Sigmoid colon (tissue), 7 donors: Measurements from ENCODE around the gene ATP23. TPM values are rescaled to one million over a fixed set of nuclear protein-coding genes. Genes with fewer than 3 reads are reported as not detected.

Source experiments
- DNase-seq: peaks from one replicate; pipeline ENCODE4 v3.0.0-alpha.2; 2019
- H3K27ac ChIP-seq, 4 donors: fragments of 200-600 bp; sonication (generic); one replicate each; pipeline ENCODE4 v1.5.1; 2016 to 2019; ENCODE audit warnings: mild to moderate bottlenecking in 1 of 4
- H3K27me3 ChIP-seq, 3 donors: fragments of 200-600 bp; sonication (generic); one replicate each; pipeline ENCODE4 v1.5.1; 2019; ENCODE audit warnings: mild to moderate bottlenecking in 1 of 3
- H3K36me3 ChIP-seq, 4 donors: fragments of 200-600 bp; sonication (generic); one replicate each; pipeline ENCODE4 v1.5.1; 2016 to 2019
- H3K4me1 ChIP-seq, 4 donors: fragments of 200-600 bp; sonication (generic); one replicate each; pipeline ENCODE4 v1.5.1; 2017 to 2019
- H3K4me3 ChIP-seq, 4 donors: fragments of 200-600 bp; sonication (generic); one replicate each; pipeline ENCODE4 v1.5.1; 2017 to 2019; ENCODE audit warnings: mild to moderate bottlenecking in 2 of 4, moderate library complexity in 1 of 4
- H3K9me3 ChIP-seq, 4 donors: fragments of 200-600 bp in 3 of 4; sonication (generic) in 3 of 4; one replicate each; pipeline versions ENCODE4 v1.5.1 to v1.6.1; 2013 to 2019
- CTCF ChIP-seq, 4 experiments: fragments of 450-650 bp in 3 of 4; fragments of 200-600 bp in 1 of 4; IDR thresholded peaks; one replicate each; pipeline ENCODE4 v1.5.1; 2016 to 2019; ENCODE audit warnings: antibody characterized with exemption in 4 of 4, mild to moderate bottlenecking in 3 of 4, moderate library complexity in 2 of 4
- EP300 ChIP-seq, 4 donors: sonication (generic); formaldehyde crosslinking; IDR thresholded peaks; one replicate each; pipeline ENCODE4 v1.6.1; 2017; ENCODE audit warnings: antibody characterized with exemption in 4 of 4
- POLR2A ChIP-seq, 2 donors: fragments of 450-650 bp; IDR thresholded peaks; one replicate each; pipeline ENCODE4 v1.6.1; 2016; ENCODE audit warnings: antibody characterized with exemption in 2 of 2, mild to moderate bottlenecking in 2 of 2, moderate library complexity in 2 of 2
- POLR2AphosphoS5 ChIP-seq, 4 donors: sonication (generic); formaldehyde crosslinking; IDR thresholded peaks; one replicate each; pipeline ENCODE4 v1.6.1; 2017; ENCODE audit warnings: antibody characterized with exemption in 4 of 4
- WGBS, 2 donors: extraction: QIAGEN DNeasy Blood & Tissue Kit; methylation state at CpG; one replicate each; pipeline ENCODE4 v1.1.7; 2013; 5-methylcytosine and 5-hydroxymethylcytosine counted together
- intact Hi-C: fragments of 100-400 bp; cut with DNase I; formaldehyde crosslinking; loops from one replicate; pipeline ENCODE4 v1.15.1; 2023
- polyA plus RNA-seq, 3 donors: library from polyadenylated mRNA; stranded (reverse); fragments of 200-250 nt; gene quantifications; one replicate each; pipeline ENCODE4 v1.2.3, GENCODE V29; 2013
- total RNA-seq, 4 donors: library from RNA; depleted of rRNA; stranded (reverse); fragments of >200 nt; gene quantifications; one replicate each; pipeline ENCODE4 v1.1.0, GENCODE V29; 2016
- donor health status: healthy with polysubstance abuse.
- donor health status: Bipolar disorder and iron deficiency.
- donor health status: healthy.

Gene ATP23
- total and polyA plus RNA-seq, 7 donors, result 5.3 to 43.5 (median 14.8) TPM

DNA sequence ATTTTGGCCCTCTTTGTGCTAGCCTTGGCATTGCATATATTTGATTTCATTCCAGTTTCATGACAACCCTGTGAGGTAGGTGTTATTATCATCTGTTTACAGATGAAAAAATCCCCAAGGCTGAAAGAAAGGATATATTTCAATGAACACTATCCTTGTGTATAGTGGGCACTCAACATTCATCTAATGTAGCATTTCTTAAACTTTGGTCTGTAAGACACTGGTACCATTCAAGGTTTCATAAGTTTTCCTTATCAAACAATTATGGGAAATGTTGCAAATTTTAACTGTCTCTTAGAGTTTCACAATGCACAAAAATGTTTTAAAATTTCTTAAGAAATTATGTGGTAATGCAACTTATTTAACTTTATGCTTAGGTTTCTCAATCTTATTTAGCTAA is 44.3 kb downstream of the ATP23 start:
- Histone ChIP-seq H3K4me1 (no peaks in the 10 kb centered on the region), H3K9me3 (no peaks in the 10 kb centered on the region), H3K36me3 (no peaks in the 10 kb centered on the region), H3K27ac (no peak overlapping the region), H3K4me3 (no peak overlapping the region), H3K27me3 (no peaks in the 10 kb centered on the region)
- intact Hi-C loops, result no loop called here
- TF ChIP-seq CTCF (IDR thresholded peaks at IDR 0.05), result no peak
- no peak for TF ChIP-seq POLR2AphosphoS5 (IDR thresholded peaks at IDR 0.05)
- TF ChIP-seq EP300 (IDR thresholded peaks at IDR 0.05), result no peak
- DNase-seq, result no peak

GRCh38 chr12:57989838-57990237 is 48.5 kb downstream of the ATP23 start:
- TF ChIP-seq POLR2AphosphoS5 (IDR thresholded peaks at IDR 0.05) (no peak), EP300 (IDR thresholded peaks at IDR 0.05) (no peak)
- DNase-seq, result no peak
- intact Hi-C loops, result no loop called here
- H3K36me3 ChIP-seq, result no peaks in the 10 kb centered on the region
- H3K4me3 ChIP-seq, result no peak overlapping the region
- H3K9me3 ChIP-seq, result no peaks in the 10 kb centered on the region
- H3K27ac ChIP-seq, result no peak overlapping the region
- H3K27me3 ChIP-seq, result no peaks in the 10 kb centered on the region
- no peaks in the 10 kb centered on the region for H3K4me1 ChIP-seq

- TF ChIP-seq POLR2A (IDR thresholded peaks at IDR 0.05) (no peak), CTCF (IDR thresholded peaks at IDR 0.05) (no peak), POLR2AphosphoS5 (IDR thresholded peaks at IDR 0.05) (no peak), EP300 (IDR thresholded peaks at IDR 0.05) (no peak)
- H3K4me1 ChIP-seq, result no peaks in the 10 kb centered on the region
- no peak for DNase-seq
- intact Hi-C loops, result no loop called here
- H3K27ac ChIP-seq, result no peak overlapping the region
- H3K4me3 ChIP-seq, result no peak overlapping the region
- no peaks in the 10 kb centered on the region for H3K36me3 ChIP-seq
- H3K9me3 ChIP-seq, result peaks cover 0 to 1% (median 0%) of the 10 kb centered on the region in 4 donors
- no peaks in the 10 kb centered on the region for H3K27me3 ChIP-seq
- 96 to 99% methylated on average over 6 of the region's 6 CpGs for WGBS, 2 donors
These were observed 49.0 kb downstream of the ATP23 start for GRCh38 chr12:57990241-57990883.

- peaks cover 4 to 16% (median 6%) of the 10 kb centered on the region in 4 donors for H3K9me3 ChIP-seq
- H3K27me3 ChIP-seq, result no peaks in the 10 kb centered on the region
- no peak for TF ChIP-seq POLR2A (IDR thresholded peaks at IDR 0.05)
- TF ChIP-seq CTCF (IDR thresholded peaks at IDR 0.05), result no peak
- no peak for TF ChIP-seq EP300 (IDR thresholded peaks at IDR 0.05)
- no peak for TF ChIP-seq POLR2AphosphoS5 (IDR thresholded peaks at IDR 0.05)
- H3K36me3 ChIP-seq, result no peaks in the 10 kb centered on the region
- intact Hi-C loops, result no loop called here
- H3K27ac ChIP-seq, result no peak overlapping the region
- 79 to 90% methylated on average over 2 of the region's 2 CpGs for WGBS, 2 donors
- no peak for DNase-seq
- no peak overlapping the region for H3K4me3 ChIP-seq
- H3K4me1 ChIP-seq, result no peaks in the 10 kb centered on the region
These were observed 50.6 kb downstream of the ATP23 start for GRCh38 chr12:57992001-57992400.

DNA sequence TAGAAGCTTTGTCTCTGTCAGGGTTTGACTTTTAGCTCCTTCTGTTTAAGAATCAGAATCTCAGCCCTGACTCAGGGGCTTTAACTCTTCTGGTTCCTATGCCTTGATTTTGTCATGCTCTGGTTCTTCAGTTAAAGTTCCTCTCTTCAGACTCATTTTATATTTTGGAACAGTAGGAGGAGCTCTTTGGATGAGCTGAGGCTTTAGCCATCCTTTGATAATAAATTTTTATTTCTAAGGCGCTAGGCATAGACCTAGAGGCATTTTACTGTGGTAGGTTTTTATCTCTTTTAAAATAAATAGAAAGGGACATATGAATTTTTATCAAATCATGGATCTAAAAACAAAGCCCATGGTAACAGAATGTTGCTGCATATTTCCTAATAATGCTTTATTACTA is 51.7 kb downstream of the ATP23 start:
- Histone ChIP-seq H3K36me3 (no peaks in the 10 kb centered on the region), H3K4me1 (no peaks in the 10 kb centered on the region), H3K9me3 (peaks cover 4 to 21% (median 11%) of the 10 kb centered on the region in 4 donors), H3K4me3 (no peak overlapping the region), H3K27me3 (no peaks in the 10 kb centered on the region), H3K27ac (no peak overlapping the region)
- intact Hi-C loops, result no loop called here
- DNase-seq, result no peak
- 55 to 84% methylated on average over 1 of the region's 1 CpG for WGBS, 2 donors
- TF ChIP-seq CTCF (IDR thresholded peaks at IDR 0.05) (no peak), POLR2A (IDR thresholded peaks at IDR 0.05) (no peak), EP300 (IDR thresholded peaks at IDR 0.05) (no peak), POLR2AphosphoS5 (IDR thresholded peaks at IDR 0.05) (no peak)
